HCT116 (cell line): Measurements from ENCODE around the gene NGEF.

Source experiments
- CEBPB ChIP-seq: IDR thresholded peaks from 2 replicates; pipeline ENCODE4 v1.6.1; 2012; ENCODE audit warnings: low read depth
- EGR1 ChIP-seq: IDR thresholded peaks from 2 replicates; pipeline ENCODE4 v1.6.1; 2012; ENCODE audit warnings: low read depth
- EZH2 ChIP-seq: fragments of 200-600 bp; sonication (generic); IDR thresholded peaks from 2 replicates; pipeline ENCODE4 v1.6.1; 2017; ENCODE audit warnings: antibody characterized with exemption, mixed run types
- EZH2phosphoT487 ChIP-seq: fragments of 200-600 bp; IDR thresholded peaks from 2 replicates; pipeline ENCODE4 v1.6.1; 2018; ENCODE audit warnings: antibody characterized with exemption, borderline replicate concordance
- POLR2A ChIP-seq: IDR thresholded peaks from 2 replicates; pipeline ENCODE4 v1.7.0; 2011; ENCODE audit warnings: borderline replicate concordance; ENCODE audit not compliant: insufficient read depth, insufficient read length; ENCODE audit errors: extremely low read depth
- POLR2AphosphoS5 ChIP-seq: IDR thresholded peaks from 2 replicates; pipeline ENCODE4 v1.6.1; 2011; ENCODE audit warnings: mild to moderate bottlenecking, low read depth, low read length, moderate library complexity
- SP1 ChIP-seq: IDR thresholded peaks from 2 replicates; pipeline ENCODE4 v1.6.1; 2012; ENCODE audit warnings: low read depth
- SRF ChIP-seq: IDR thresholded peaks from 2 replicates; pipeline ENCODE4 v1.6.1; 2012; ENCODE audit warnings: low read depth
- TCF7L2 ChIP-seq: IDR thresholded peaks from 2 replicates; pipeline ENCODE4 v1.7.0; 2011; ENCODE audit warnings: borderline replicate concordance, inconsistent platforms; ENCODE audit not compliant: insufficient read depth, insufficient read length; ENCODE audit errors: extremely low read depth
- TF ChIP-seq, protein P1 (sequence below), 3 experiments: fragments of 200-600 bp in 1 of 3; sonication (generic) in 1 of 3; IDR thresholded peaks in 2 of 3; conservative IDR thresholded peaks in 1 of 3; 2 replicates each; pipeline ENCODE4 v1.5.1; 2012 to 2017; ENCODE audit warnings: low read depth in 2 of 3, low read length in 2 of 3, antibody characterized with exemption in 1 of 3, borderline replicate concordance in 1 of 3, control low read depth in 1 of 3, mild to moderate bottlenecking in 1 of 3, mixed read lengths in 1 of 3, mixed run types in 1 of 3, moderate library complexity in 1 of 3; ENCODE audit not compliant: insufficient read depth in 1 of 3
- TF ChIP-seq, protein P2 (sequence below): IDR thresholded peaks from 2 replicates; pipeline ENCODE4 v1.6.1; 2012
- TF ChIP-seq, protein P3 (sequence below): IDR thresholded peaks from 2 replicates; pipeline ENCODE4 v1.6.1; 2011; ENCODE audit warnings: mild to moderate bottlenecking, low read length, moderate library complexity; ENCODE audit not compliant: insufficient replicate concordance; ENCODE audit errors: extremely low read depth

DNA sequence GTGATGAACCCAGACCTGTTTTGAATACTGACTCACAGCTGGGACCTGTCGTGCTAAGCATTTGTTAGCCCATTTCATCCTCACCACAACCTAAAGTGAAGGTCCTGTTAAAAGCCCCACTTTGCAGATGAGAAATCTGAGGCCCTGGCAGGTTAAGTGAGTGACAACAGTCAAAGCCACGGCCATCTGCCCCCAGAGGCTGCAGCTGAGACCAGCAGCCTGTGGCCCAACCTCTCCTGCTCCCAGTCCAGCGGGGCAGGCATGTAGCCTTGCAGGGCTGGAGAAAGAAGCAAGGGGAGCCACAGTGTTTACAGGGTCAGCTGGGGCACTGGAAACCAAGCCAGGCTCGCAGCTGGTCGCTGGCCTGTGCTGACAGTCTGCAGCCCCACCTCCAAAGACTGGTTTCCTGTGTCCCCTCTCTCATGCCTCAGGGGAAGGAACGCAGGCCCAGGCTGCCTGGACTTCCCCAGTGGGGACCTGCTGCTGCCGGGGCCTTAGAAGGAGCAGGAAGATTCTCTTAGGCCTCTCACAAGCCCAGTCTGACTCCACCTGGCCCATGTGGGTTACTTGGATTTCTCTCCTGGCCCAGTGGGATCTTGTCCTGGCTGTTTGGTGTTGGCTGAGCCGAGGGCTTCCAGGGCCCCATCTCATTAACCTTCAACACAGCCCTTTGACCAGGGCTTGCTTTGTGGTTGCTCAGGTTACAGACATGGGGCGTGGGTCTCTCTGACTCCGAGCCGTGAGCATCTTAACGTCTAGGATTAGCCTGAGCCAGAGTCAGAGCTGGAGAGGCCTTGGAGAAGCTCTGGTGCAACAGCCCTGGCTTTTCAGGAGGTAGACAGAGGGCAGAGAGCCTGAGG lies 48.8 kb upstream of the NGEF start:
- TF ChIP-seq EZH2, result no peak
- TF ChIP-seq, protein P1, sequence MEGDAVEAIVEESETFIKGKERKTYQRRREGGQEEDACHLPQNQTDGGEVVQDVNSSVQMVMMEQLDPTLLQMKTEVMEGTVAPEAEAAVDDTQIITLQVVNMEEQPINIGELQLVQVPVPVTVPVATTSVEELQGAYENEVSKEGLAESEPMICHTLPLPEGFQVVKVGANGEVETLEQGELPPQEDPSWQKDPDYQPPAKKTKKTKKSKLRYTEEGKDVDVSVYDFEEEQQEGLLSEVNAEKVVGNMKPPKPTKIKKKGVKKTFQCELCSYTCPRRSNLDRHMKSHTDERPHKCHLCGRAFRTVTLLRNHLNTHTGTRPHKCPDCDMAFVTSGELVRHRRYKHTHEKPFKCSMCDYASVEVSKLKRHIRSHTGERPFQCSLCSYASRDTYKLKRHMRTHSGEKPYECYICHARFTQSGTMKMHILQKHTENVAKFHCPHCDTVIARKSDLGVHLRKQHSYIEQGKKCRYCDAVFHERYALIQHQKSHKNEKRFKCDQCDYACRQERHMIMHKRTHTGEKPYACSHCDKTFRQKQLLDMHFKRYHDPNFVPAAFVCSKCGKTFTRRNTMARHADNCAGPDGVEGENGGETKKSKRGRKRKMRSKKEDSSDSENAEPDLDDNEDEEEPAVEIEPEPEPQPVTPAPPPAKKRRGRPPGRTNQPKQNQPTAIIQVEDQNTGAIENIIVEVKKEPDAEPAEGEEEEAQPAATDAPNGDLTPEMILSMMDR (IDR thresholded peaks at IDR 0.05 in 2 of 3, conservative IDR thresholded peaks at IDR 0.05 in 1 of 3; ENCODE audit: borderline replicate concordance in 1 of 3, insufficient read depth in 1 of 3, low read depth in 2 of 3, low read length in 2 of 3), result peak in 2 of 3 experiments; percentile 25 to 27; a peak in 2 of 6 replicates
- TF ChIP-seq SP1, result no peak
- no peak for TF ChIP-seq EZH2phosphoT487
- no peak for TF ChIP-seq POLR2A
- no peak for TF ChIP-seq EGR1
- TF ChIP-seq, protein P2, sequence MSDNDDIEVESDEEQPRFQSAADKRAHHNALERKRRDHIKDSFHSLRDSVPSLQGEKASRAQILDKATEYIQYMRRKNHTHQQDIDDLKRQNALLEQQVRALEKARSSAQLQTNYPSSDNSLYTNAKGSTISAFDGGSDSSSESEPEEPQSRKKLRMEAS, result no peak
- no peak for TF ChIP-seq SRF
- TF ChIP-seq, protein P3, sequence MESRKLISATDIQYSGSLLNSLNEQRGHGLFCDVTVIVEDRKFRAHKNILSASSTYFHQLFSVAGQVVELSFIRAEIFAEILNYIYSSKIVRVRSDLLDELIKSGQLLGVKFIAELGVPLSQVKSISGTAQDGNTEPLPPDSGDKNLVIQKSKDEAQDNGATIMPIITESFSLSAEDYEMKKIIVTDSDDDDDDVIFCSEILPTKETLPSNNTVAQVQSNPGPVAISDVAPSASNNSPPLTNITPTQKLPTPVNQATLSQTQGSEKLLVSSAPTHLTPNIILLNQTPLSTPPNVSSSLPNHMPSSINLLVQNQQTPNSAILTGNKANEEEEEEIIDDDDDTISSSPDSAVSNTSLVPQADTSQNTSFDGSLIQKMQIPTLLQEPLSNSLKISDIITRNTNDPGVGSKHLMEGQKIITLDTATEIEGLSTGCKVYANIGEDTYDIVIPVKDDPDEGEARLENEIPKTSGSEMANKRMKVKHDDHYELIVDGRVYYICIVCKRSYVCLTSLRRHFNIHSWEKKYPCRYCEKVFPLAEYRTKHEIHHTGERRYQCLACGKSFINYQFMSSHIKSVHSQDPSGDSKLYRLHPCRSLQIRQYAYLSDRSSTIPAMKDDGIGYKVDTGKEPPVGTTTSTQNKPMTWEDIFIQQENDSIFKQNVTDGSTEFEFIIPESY, result no peak
- no peak for TF ChIP-seq CEBPB
- TF ChIP-seq TCF7L2, result no peak
- no peak for TF ChIP-seq POLR2AphosphoS5
